HG02981 (cell line): ENCODE measurements around the gene EPS15.
"Not testable (repeated sequence)": the region's sequence is repeated elsewhere in the genome, so short reads cannot be mapped to it uniquely, and the experiment has no call there.

Experiments used
- ATAC-seq: cut with Tn5 transposase; IDR thresholded peaks from one replicate; pipeline ENCODE4 v1.9.1; 2021; ENCODE audit warnings: mild to moderate bottlenecking, moderate library complexity; ENCODE audit not compliant: unreplicated experiment

Gene EPS15

GRCh38 chr1:51474832-51475620 lies 44.0 kb downstream of the EPS15 start:
- ATAC-seq, result not testable (repeated sequence)

GRCh38 chr1:51473331-51474115 lies 45.5 kb downstream of the EPS15 start:
- no peak for ATAC-seq

GRCh38 chr1:51472359-51472758 lies 46.7 kb downstream of the EPS15 start:
- no peak for ATAC-seq

GRCh38 chr1:51469518-51469917 lies 49.5 kb downstream of the EPS15 start:
- ATAC-seq, result no peak

- no peak for ATAC-seq
Measured at GRCh38 chr1:51464828-51465227, 54.2 kb downstream of the EPS15 start.

- ATAC-seq, result no peak
Measured at GRCh38 chr1:51463561-51463960, 55.5 kb downstream of the EPS15 start.

- not testable (repeated sequence) for ATAC-seq
Measured at GRCh38 chr1:51462289-51462688, 56.8 kb downstream of the EPS15 start.

- no peak for ATAC-seq
Measured at GRCh38 chr1:51454554-51454953, 64.5 kb downstream of the EPS15 start.

GRCh38 chr1:51453010-51453409 lies 66.1 kb downstream of the EPS15 start:
- no peak for ATAC-seq

GRCh38 chr1:51448844-51449454 lies 70.1 kb downstream of the EPS15 start:
- not testable (repeated sequence) for ATAC-seq

GRCh38 chr1:51445351-51446090 lies 73.5 kb downstream of the EPS15 start:
- no peak for ATAC-seq

GRCh38 chr1:51444534-51445192 lies 74.4 kb downstream of the EPS15 start:
- no peak for ATAC-seq

GRCh38 chr1:51444096-51444495 lies 75.0 kb downstream of the EPS15 start:
- ATAC-seq, result no peak

- ATAC-seq, result no peak
Measured at GRCh38 chr1:51443555-51443954, 75.5 kb downstream of the EPS15 start.

- ATAC-seq, result no peak
Measured at GRCh38 chr1:51442616-51443015, 76.5 kb downstream of the EPS15 start.

GRCh38 chr1:51442198-51442597 lies 76.9 kb downstream of the EPS15 start:
- ATAC-seq, result no peak

GRCh38 chr1:51439895-51440294 lies 79.2 kb downstream of the EPS15 start:
- no peak for ATAC-seq

GRCh38 chr1:51439053-51439452 lies 80.0 kb downstream of the EPS15 start:
- ATAC-seq, result no peak

GRCh38 chr1:51437391-51437790 lies 81.7 kb downstream of the EPS15 start:
- not testable (repeated sequence) for ATAC-seq

GRCh38 chr1:51435878-51436277 lies 83.2 kb downstream of the EPS15 start:
- ATAC-seq, result no peak
